ENCODE measurements around the gene SPINK4.

The SPINK4 gene, protein sequence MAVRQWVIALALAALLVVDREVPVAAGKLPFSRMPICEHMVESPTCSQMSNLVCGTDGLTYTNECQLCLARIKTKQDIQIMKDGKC

DNA sequence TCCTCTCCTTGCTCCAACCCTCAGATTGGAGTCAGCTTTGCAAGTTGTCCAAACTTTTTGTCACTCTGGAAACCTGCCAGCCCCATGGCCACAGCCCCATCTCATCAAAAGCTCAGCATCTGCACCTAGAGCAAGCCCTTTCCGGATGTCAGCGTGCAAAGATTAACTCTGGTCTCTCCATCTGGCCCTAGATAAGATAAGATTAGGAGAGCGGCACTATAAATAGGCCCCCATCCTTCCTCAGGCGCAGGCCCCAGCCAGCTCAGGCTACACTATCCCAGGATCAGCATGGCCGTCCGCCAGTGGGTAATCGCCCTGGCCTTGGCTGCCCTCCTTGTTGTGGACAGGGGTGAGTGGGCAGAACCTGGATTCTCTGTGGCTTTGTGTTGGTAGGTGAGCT lies at the start of gene SPINK4:
Gene SPINK4, plus strand, starts transcription at position 247 of the 400 bp plus-strand sequence. Its CDS starts 42 bp downstream, at position 289.
- peak; percentile 46 for DNase-seq (ENCODE audit: low read depth)

DNA sequence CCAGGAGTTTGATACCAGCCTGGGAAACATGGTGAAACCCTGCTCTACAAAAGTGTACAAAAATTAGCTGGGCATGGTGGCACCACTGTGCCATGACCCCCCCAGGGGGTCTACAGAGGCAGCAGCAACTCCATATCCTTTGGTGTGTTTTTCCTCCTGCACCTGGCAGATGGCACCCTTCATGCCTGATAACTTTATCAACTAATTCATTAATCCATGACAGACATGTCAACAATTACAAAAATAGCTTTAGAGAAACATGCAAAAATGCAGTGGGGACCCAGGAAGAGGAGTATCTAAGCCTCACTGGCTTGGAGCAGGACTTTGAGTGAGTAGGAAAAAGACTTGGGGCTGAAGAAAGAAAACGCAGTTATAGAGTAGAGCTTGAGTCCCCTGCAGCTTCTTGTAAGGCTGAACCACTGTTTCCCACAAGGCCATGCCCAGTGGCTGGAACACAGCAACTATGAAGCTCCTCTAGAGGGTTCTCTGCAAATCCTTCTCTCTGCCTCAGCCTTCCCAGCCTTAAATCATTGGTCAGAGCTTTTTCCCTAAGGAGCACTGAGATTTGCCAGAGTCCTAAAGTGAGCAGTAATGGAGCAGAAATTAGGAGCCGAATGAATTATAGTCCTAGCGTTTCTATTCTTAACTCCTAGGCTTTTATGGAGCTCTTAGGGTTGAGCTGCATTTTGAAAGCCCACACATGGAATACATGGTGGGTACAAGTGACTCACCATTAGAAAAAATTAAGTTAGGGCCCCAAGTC lies 47.3 kb upstream of the SPINK4 start:
- no peak for DNase-seq (ENCODE audit: low read depth)

DNA sequence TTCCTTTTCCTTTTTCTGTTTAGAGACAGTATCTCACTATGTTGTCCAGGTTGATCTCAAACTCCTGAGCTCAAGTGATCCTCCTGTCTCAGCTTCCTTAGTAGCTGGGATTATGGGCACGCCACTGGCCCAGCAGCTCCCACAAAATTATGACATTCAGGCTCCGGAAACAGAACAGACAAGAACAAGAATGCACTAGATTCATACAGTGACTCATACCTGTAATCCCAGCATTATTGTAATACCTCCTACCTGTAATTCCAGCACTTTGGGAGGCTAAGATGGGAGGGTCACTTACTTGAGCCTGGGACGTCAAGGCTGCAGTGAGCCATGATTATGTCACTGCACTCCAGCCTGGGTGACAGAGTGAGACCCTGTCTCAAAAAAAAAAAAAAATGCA lies 46.1 kb upstream of the SPINK4 start:
- DNase-seq (ENCODE audit: low read depth), result no peak

DNA sequence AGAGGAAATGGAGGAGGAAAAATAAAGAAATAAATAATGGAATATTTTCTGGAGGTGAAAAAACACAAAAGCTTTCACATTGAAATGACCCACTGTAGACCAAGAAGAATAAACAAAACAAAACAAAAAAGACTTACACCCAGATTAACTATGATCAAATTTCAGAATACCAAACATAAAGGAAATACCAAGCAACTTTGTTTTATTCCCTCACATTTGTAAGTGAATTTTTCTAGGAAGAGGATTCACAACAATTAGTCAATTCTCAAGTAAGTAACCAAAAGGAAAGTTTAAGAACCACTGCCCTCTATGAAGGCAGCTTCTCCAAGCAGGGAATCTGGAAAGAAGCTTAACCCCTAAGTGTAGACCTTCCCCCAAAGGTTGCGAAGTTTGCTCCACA lies 43.2 kb upstream of the SPINK4 start:
- DNase-seq (ENCODE audit: low read depth), result no peak

DNA sequence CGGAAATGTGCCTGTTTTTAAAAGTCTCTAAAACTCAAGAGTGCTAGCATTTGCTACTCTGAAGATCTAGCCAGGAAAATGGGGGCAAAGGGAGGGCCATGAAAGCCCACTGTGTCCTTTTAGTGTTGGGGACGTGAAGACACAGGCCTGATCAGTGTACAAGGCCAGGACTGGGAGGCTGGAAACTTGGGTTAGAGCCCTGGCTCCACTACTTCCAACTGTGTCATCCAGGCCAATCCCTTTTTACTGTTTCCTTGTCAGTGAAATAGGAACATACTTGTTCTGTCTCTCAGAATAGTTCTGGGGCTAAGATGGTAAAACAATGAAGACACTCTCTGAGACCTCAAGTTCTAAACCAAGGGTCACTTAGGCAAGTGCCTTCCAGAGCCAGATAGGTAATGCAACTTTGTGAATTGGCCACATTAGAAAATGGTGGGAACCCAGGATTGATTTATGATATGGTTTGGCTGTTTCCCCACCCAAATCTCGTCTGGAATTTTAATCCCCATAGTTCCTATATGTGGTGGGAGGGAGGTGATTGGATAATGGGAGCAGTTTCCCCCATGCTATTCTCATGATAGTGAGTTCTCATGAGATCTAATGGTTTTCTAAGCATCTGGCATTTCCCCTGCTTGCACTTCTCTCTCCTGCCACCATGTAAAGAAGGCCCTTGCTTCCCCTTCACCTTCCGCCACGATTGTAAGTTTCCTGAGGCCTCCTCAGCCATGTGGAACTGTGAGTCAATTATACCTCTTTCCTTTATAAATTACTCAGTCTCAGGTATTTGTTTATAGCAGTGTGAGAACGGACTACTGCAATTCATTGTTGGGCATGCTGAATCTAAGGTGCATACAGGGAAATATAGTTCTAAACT lies 42.5 kb upstream of the SPINK4 start:
- DNase-seq (ENCODE audit: low read depth), result no peak

DNA sequence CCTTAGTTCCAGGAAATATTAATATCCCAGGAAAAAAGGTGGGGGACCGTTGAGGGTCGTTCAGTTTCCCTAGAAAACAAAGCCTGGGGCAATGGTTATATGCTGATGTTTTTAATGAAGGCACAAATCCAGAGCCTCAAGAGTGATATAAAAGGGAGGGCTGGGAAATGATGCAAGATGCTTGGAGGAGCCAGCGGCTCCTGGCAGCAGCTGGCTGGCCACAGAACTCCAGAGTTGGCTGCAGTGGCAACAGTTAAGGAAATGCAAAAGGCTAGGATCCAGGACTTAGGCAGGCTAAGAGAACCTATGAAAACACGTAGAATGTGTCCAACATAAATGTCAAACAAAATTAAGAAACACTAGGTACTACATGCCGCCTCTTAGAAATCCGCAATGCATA lies 41.8 kb upstream of the SPINK4 start:
- no peak for DNase-seq (ENCODE audit: low read depth)

DNA sequence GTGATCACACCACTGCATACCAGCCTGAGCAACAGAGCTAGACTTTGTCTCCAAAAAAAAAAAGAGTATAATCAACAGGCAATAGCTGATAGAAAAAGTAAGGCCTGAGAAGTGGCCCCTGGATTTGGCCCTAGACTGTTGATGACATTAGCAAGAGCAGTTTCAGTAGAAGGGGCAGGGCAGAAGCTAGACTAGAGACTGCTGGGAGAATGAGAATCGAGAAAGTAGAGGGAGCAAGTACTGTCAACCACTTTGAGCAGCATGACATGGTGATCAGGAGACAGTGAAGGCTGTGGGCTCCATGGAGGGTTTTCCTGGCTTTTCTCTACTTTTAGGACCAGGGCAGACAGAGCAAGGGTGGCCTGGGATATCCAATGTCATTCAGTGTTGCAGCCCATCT lies 37.9 kb upstream of the SPINK4 start:
- DNase-seq (ENCODE audit: low read depth), result no peak

DNA sequence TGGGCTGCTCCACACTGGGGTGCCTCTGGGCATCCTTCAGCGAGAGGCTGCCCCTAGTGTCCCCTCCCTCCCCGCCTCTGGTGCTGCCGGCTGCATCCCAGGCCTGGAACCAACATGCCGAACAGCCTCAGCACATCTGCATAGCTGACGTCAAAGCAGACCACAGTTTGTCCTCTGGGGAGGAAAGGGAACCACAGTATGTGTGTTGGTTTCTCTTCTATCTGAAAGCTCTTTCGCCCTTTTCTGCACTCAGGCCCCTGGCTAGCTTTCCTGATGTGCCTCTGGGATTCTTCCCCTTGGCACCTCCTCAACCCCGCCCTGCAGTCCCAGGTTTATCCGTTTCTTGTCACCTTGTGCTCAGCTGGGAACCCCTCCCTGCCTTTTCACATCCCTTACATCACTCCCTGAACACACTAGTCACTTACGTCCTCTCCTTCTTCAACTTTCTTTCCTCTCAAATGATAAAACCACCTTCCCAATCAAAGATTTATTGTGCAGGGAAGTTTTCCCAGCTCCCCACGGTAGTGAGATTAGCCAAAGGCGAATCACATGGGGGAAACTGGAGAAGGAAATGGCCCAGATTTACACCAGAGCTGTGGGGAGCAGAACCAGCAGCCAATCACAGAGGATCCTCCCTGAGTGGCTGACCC lies 37.3 kb upstream of the SPINK4 start:
- DNase-seq (ENCODE audit: low read depth), result no peak

DNA sequence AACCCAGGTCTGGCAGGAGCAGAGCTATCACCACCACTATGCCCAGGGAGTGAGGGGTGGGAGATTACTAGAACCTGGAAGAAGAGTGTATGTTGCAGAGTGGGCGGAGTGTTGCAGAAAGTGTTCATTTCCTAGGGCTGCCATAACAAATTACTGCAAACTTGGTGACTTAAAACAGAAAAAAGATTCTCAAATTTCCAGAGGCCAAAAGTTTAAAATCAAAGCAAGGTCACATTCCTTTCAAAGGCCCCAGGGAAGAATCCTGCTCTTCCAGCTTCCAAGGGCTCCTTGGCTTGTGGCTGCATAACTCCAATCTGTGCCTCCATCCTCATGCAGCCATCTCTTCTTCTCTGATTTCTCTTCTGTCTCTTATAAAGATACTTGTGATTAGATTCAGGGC lies 30.6 kb upstream of the SPINK4 start:
- no peak for DNase-seq (ENCODE audit: low read depth)

DNA sequence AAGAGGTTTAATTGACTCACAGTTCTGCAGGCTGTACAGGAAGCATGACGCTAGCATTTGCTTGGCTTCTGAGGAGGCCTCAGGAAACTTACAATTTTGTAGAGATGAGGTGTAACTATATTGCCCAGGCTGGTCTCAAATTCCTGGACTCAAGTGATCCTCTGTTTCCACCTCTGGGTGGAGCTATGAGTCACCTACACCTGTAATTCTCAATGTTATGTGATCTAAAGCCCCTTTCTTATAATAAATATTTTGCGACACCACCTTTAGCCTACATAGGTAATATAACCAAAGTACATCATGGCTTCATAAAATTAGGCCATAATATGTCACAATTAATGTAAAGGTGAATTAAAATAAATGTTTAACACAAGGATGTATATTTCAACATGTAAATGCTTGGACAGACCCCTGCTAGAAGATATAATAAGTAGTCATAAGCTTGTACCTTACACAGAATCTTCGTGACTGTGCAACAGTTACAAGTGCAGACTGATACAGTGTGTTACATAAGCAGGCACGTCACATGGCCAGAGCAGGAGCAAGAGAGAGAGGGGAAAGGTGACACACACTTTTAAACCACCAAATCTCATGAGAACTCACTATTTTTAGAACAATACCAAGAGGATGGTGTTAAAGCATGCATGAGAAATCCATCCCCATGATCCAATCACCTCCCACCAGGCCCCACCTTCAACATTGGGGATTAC lies 29.8 kb upstream of the SPINK4 start:
- no peak for DNase-seq (ENCODE audit: low read depth)

DNA sequence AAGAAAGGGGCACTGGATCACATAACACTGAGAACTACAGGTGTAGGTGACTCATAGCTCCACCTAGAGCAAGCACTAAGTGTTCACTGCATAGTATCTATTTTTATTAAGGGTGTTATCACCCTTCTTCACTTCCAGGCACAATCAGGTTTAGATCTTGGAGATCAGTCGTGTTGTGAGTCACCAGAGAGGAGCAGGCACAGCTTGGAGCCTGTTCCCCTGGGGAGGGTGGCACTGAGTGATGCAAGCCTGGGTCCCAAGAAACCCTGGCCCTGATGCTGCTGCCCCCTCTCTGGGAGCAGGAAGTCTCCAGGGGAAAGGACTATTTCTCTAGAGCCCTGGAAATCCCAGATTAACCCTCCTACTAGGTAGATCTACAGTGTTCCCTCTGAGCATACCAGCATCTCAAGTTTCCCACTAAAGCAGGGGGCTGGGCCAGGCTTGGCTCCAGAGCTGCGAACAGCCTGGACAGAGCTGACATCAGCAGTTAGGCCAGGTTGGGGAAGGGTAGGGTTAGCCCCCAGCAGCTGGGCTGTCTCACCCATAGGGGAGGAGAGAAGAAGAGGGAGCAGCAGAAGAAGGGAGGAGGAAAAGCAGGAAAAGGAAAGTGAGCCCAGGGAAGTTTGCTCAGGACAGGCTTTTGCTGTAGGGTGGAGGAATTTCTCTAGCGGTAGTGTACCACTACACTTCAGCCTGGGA lies 28.1 kb upstream of the SPINK4 start:
- no peak for DNase-seq (ENCODE audit: low read depth)

DNA sequence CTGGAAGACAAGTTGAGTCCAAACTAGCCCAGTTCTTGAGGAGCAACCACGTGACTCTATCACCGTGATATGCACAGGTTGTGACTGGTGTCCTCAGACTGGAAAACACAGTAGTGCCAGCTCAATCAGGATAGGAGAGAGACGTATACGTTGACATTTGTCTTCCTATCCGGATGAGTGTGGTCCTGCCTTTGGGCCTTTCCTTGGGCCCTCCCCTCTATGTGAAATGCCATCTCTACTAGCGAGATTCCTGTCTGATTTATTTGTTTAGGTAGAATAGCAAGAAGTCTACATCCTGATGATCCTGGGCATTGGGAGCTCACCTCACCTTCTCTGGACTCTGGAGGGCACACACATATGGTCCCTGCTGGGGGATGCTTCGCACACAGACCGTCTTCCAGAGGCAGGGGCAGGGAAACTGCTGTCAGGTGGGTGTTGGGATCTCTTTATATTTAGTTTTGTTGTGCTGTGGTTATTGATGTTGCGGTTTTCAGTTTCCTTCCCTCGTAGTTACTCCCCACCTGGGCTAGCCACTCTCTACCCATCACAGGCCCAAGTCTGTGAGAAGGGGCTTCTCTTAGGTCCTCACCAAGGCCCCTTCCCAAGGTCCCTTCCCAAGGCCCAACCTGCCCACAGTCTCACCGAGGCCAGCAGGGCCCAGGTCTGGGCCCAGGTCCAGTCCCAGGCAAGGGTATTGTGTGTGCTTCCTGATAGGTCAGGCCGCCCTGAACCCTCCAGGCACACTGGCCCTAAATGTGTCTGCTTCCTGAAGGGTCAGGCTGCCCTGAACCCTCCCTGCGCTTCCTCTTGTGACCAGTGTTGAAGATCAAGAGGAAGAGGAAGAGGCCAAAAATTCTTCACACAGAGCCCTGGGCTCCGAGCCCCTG lies 19.0 kb upstream of the SPINK4 start:
- no peak for DNase-seq (ENCODE audit: low read depth)

DNA sequence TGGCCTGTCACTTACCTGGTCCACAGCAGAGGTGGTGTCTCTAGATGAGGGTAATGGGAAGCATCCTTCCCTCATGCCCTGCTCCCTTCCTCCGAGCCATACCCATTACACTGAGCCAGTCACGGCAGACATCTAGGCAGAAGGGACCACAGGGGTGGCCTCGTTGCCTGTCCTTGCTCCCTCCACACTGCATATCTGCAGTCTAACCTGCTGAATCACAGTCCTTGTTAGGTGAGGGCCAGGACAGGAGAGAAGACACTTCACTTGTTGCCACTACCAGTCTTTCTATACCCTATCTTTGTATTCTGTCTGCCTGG lies 18.4 kb upstream of the SPINK4 start:
- no peak for DNase-seq (ENCODE audit: low read depth)

DNA sequence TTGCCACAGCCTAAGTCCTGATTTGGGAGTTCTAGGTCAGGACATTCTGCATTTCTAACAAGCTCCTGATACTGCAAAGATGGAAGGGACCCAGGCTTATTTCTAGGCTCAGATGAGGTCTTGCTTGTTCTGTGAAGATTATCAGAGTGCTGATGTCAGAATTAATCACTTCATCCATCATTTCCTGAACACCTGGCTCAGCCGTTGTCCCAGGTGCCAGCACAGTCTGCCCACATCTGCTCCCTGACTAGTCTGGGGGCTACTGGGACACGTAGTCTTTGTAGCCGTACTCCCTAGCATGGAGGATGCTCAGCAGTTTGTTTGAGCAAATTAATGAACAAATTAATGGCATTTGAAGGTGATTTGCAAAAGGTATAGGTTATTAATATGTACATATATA lies 17.9 kb upstream of the SPINK4 start:
- DNase-seq (ENCODE audit: low read depth), result no peak

DNA sequence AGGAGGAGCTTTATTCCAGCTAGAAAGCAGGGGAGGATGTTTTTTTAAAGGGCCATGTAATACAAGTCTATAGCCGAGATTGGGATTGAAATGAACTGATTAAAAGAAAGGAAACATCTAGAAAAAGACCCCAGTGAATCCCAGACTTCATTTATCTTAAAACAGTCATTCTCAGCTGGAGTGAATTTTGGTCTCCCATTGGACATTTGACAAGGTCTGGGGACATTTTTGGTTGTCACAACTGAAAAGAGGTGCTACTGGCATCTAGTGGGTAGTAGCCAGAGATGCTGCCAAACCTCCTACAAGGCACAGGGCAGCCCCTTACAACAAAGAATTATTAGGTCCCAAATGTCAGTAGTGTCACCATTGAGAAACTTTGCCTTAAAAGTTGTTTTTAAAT lies 16.3 kb upstream of the SPINK4 start:
- no peak for DNase-seq (ENCODE audit: low read depth)

DNA sequence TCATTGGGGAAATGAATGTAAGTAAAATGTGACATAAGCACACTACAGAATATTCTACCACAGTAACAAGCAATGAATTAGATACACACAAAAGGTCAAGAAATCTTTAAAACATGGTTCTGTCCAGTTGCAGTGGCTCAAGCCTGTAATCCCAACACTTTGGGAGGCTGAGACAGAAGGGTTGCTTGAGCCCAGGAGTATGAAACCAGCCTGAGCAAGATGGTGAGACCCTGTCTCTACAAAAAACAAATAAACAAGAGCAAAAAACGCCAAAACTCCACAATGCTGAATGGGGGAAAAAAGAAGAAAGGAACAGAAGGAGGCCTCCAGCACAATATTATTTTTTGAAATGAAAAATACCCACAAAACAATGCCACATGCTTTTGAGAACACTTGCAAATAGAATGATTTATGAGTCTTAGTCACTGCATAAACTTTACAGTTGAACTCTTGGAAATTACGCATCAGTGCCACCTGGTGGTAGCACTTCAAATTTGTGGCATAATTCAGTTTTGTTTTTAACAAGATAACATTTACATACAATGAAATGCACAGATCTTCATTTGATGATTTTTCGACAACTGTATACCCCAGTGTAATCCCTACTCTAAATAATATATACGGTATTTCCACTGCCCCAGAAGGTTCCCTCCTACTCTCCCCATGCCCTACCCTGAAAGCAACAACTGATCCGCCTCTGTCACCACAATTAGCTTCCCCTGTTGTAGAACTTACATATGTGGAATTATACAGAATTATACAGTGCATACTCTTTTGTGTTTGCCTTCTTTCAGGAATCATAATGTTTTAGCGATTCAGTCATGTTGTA lies 14.4 kb upstream of the SPINK4 start:
- DNase-seq (ENCODE audit: low read depth), result peak; percentile 78

DNA sequence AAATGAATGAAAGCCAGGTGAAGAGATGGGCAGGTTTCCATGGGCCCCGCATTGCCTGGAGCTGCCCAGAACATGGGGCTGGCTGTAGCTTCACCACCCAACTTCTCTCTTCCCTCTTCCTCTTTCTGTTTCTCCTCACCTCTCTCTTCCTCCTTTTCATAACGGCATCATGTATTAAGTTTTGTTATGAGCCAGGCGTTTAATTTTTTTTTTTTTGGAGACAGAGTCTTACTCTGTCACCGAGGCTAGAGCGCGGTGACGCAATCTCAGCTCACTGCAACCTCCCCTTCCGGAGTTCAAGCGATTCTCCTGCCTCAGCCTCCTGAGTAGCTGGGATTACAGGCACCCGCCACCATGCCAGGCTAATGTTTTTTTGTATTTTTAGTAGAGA lies 13.0 kb upstream of the SPINK4 start:
- DNase-seq (ENCODE audit: low read depth), result no peak

DNA sequence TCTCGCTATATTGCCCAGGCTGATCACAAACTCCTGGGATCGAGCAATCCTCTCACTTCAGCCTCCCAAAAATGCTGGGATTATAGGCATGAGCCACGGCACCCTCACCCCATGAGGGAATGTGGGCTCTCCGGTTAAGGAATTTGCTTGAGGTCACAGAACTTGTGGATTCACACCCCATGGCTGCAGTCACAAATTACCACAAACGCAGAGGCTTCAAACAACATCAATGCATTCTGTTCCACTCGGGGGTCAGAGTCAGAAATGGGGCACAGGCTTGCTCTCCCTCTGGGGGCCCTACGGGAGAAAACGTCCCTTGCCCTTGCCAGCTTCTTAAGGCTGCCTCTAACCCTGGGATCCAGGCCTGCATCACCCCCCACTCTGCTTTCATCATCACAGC lies 12.2 kb upstream of the SPINK4 start:
- DNase-seq (ENCODE audit: low read depth), result no peak

DNA sequence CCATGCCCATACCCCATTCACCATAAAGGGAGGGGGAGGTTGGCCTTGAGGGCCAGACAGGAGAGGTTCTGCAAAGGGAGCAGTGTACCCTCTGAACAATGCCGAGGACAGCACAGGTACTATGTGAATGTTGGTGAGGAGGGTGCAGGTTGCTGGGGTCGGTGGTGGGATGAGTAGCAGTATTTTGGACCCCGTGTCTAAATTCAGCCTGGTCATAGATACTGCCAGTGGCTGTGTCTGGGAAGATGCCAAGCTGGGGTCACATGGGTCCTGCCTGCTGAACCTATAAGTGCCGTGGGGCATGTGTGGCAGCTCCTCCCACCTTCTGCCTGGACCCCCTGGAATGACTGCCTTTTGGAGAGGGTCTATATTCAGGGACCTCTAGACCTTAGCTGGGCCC lies 11.4 kb upstream of the SPINK4 start:
- DNase-seq (ENCODE audit: low read depth), result no peak
